Panc1 (cell line): Measurements from ENCODE around the gene STMN1.

Experiments used
- POLR2AphosphoS5 ChIP-seq: IDR thresholded peaks from 2 replicates; pipeline ENCODE4 v1.6.1; 2012; ENCODE audit warnings: mild to moderate bottlenecking, low read depth, low read length, moderate library complexity
- TF ChIP-seq, protein P1 (sequence below): fragments of 450-650 bp; IDR thresholded peaks from 2 replicates; pipeline ENCODE4 v1.5.1; 2017; ENCODE audit warnings: mild to moderate bottlenecking

DNA sequence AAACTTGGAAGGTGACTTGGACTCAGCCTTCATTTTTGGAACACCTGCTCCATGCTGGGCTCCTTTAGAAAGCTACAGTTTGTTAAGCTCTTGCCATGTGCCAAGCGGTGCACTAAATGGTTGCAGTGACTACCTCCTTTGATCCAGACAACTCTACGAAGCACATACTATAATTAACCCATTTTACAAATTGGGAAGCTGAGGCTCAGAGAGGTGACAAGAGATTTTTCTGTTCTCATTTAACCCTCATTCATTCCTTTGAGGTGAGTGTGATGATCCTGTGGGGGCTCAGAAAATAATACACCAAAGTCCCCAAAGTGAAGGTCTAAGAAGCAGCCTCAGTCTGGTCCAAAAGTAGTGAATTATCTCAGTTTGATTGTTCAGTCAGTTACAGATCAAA lies 29.1 kb downstream of the STMN1 start:
- TF ChIP-seq, protein P1, sequence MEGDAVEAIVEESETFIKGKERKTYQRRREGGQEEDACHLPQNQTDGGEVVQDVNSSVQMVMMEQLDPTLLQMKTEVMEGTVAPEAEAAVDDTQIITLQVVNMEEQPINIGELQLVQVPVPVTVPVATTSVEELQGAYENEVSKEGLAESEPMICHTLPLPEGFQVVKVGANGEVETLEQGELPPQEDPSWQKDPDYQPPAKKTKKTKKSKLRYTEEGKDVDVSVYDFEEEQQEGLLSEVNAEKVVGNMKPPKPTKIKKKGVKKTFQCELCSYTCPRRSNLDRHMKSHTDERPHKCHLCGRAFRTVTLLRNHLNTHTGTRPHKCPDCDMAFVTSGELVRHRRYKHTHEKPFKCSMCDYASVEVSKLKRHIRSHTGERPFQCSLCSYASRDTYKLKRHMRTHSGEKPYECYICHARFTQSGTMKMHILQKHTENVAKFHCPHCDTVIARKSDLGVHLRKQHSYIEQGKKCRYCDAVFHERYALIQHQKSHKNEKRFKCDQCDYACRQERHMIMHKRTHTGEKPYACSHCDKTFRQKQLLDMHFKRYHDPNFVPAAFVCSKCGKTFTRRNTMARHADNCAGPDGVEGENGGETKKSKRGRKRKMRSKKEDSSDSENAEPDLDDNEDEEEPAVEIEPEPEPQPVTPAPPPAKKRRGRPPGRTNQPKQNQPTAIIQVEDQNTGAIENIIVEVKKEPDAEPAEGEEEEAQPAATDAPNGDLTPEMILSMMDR = no peak
- TF ChIP-seq POLR2AphosphoS5 = no peak
